CD8-positive, alpha-beta memory T cell (primary cell): ENCODE results near the gene ANKK1. TPM values are rescaled to one million over a fixed set of nuclear protein-coding genes. Genes with fewer than 3 reads are reported as not detected.

Experiments used
- CTCF ChIA-PET: fragments of 350-600 bp; sonication (Branson Sonifier 250); formaldehyde crosslinking; loops from one replicate; lab custom pipeline; 2021; ENCODE audit warnings: antibody characterized with exemption; lab: Charles Lee
- POLR2A ChIA-PET: fragments of 350-600 bp; sonication (Branson Sonifier 250); formaldehyde crosslinking; loops from one replicate; lab custom pipeline; 2021; ENCODE audit warnings: antibody characterized with exemption; lab: Charles Lee
- DNase-seq, 5 donors: peaks; one replicate each; pipeline versions ENCODE4 v3.0.0 to v3.0.0-alpha.2; 2020 to 2022; ENCODE audit warnings: mixed read lengths in 1 of 5
- H3K27ac ChIP-seq: one replicate; pipeline ENCODE4 v1.7.0; 2013; ENCODE audit warnings: low read depth, mild to moderate bottlenecking, low read length, moderate library complexity
- H3K27me3 ChIP-seq: 2 replicates; pipeline ENCODE4 v1.7.0; 2013; ENCODE audit warnings: low read length, mild to moderate bottlenecking; ENCODE audit not compliant: insufficient read depth, poor library complexity, severe bottlenecking
- H3K36me3 ChIP-seq: 2 replicates; pipeline ENCODE4 v1.7.0; 2013; ENCODE audit warnings: mild to moderate bottlenecking, low read length, moderate library complexity; ENCODE audit not compliant: insufficient read depth
- H3K4me1 ChIP-seq: 2 replicates; pipeline ENCODE4 v1.7.0; 2013; ENCODE audit warnings: mild to moderate bottlenecking, low read length, moderate library complexity; ENCODE audit not compliant: insufficient read depth
- H3K4me3 ChIP-seq: 2 replicates; pipeline ENCODE4 v1.7.0; 2013; ENCODE audit warnings: mild to moderate bottlenecking, low read length
- H3K9me3 ChIP-seq: 2 replicates; pipeline ENCODE4 v1.7.0; 2013; ENCODE audit warnings: mild to moderate bottlenecking, low read length
- H3K27ac Mint-ChIP-seq, 8 donors: one replicate each; pipeline ENCODE4 v1.8.0; 2020 to 2021; ENCODE audit warnings: mixed read lengths in 8 of 8, mild to moderate bottlenecking in 6 of 8, inconsistent platforms in 3 of 8, moderate library complexity in 3 of 8
- H3K27me3 Mint-ChIP-seq, 2 donors: one replicate each; pipeline ENCODE4 v1.8.0; 2020 to 2021; ENCODE audit warnings: mixed read lengths in 2 of 2, mild to moderate bottlenecking in 1 of 2, moderate library complexity in 1 of 2
- H3K36me3 Mint-ChIP-seq, 3 donors: one replicate each; pipeline ENCODE4 v1.8.0; 2020 to 2021; ENCODE audit warnings: mixed read lengths in 3 of 3, inconsistent platforms in 1 of 3, mild to moderate bottlenecking in 1 of 3
- H3K4me1 Mint-ChIP-seq, 3 donors: one replicate each; pipeline ENCODE4 v1.8.0; 2020 to 2021; ENCODE audit warnings: mixed read lengths in 3 of 3, inconsistent platforms in 1 of 3, mild to moderate bottlenecking in 1 of 3
- H3K4me3 Mint-ChIP-seq, 7 donors: one replicate each; pipeline ENCODE4 v1.8.0; 2020 to 2021; ENCODE audit warnings: mixed read lengths in 7 of 7, mild to moderate bottlenecking in 6 of 7, moderate library complexity in 4 of 7, inconsistent platforms in 2 of 7
- H3K9me3 Mint-ChIP-seq, 5 donors: one replicate each; pipeline ENCODE4 v1.8.0; 2020 to 2022; ENCODE audit warnings: mixed read lengths in 5 of 5, mild to moderate bottlenecking in 3 of 5, moderate library complexity in 2 of 5, inconsistent platforms in 1 of 5
- polyA plus RNA-seq: library from polyadenylated mRNA; unstranded; fragments of 300-500 nt; fragmentation: Illumina TruSeq; gene quantifications from one replicate; pipeline ENCODE4 v1.2.3, GENCODE V29; 2021
- total RNA-seq, 2 experiments: library from RNA; stranded (reverse); gene quantifications; one replicate each; pipeline ENCODE4 v1.2.3, GENCODE V29; 2021

The ANKK1 gene
- total and polyA plus RNA-seq, 3 experiments from 2014 or later: 0.08 to 0.57 (median 0.42) TPM

- no peak for DNase-seq
- Histone ChIP-seq H3K36me3 (peaks cover 11% of the 10 kb centered on the region), H3K4me1 (no peaks in the 10 kb centered on the region), H3K27ac (no peak overlapping the region), H3K4me3 (no peak overlapping the region), H3K9me3 (peaks cover 6% of the 10 kb centered on the region), H3K27me3 (no peaks in the 10 kb centered on the region)
- H3K27me3 Mint-ChIP-seq: no peaks in the 10 kb centered on the region
- ChIA-PET POLR2A (no interaction called here), CTCF (no interaction called here)
- no peak overlapping the region for H3K27ac Mint-ChIP-seq
- no peak overlapping the region for H3K4me3 Mint-ChIP-seq
- peaks cover 0 to 13% (median 0%) of the 10 kb centered on the region in 3 donors for H3K4me1 Mint-ChIP-seq
- peaks cover 37 to 96% (median 39%) of the 10 kb centered on the region in 3 donors for H3K36me3 Mint-ChIP-seq
- H3K9me3 Mint-ChIP-seq: peaks cover 0 to 15% (median 14%) of the 10 kb centered on the region in 5 donors
Measured at GRCh38 chr11:113351068-113351450, 36.5 kb upstream of the ANKK1 start.

GRCh38 chr11:113351480-113351879, 36.1 kb upstream of the ANKK1 start:
- Mint-ChIP-seq H3K27me3 (no peaks in the 10 kb centered on the region), H3K27ac (no peak overlapping the region), H3K36me3 (peaks cover 41 to 96% (median 43%) of the 10 kb centered on the region in 3 donors), H3K4me3 (no peak overlapping the region), H3K4me1 (peaks cover 0 to 13% (median 0%) of the 10 kb centered on the region in 3 donors), H3K9me3 (peaks cover 0 to 19% (median 19%) of the 10 kb centered on the region in 5 donors)
- POLR2A ChIA-PET: no interaction called here
- CTCF ChIA-PET: no interaction called here
- Histone ChIP-seq H3K4me1 (no peaks in the 10 kb centered on the region), H3K36me3 (peaks cover 15% of the 10 kb centered on the region), H3K27ac (no peak overlapping the region), H3K9me3 (peaks cover 9% of the 10 kb centered on the region), H3K4me3 (no peak overlapping the region), H3K27me3 (no peaks in the 10 kb centered on the region)
- DNase-seq: no peak

DNA sequence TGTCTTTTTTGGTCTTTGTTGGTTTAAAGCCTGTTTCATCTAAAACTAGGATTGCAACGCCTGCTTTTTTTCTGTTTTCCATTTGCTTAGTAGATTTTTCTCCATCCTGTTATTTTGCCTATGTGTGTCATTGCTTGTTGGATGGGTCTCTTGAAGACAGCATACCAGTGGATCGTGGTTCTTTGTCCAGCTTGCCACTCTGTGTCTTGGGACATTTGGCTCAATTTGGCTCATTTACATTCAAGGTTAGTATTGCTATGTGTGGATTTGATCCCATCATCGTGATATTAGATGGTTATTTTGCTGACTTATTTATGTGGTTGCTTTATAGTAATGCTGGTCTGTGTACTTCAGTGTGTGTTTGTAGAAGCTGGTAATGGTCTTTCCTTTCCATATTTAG, 31.4 kb upstream of the ANKK1 start:
- no peak overlapping the region for H3K4me3 ChIP-seq
- H3K4me1 Mint-ChIP-seq: peaks cover 0 to 13% (median 2%) of the 10 kb centered on the region in 3 donors
- no peak for DNase-seq
- ChIA-PET POLR2A (no interaction called here), CTCF (no interaction called here)
- no peaks in the 10 kb centered on the region for H3K27me3 Mint-ChIP-seq
- H3K27me3 ChIP-seq: no peaks in the 10 kb centered on the region
- H3K4me1 ChIP-seq: no peaks in the 10 kb centered on the region
- H3K27ac ChIP-seq: no peak overlapping the region
- peaks cover 25% of the 10 kb centered on the region for H3K36me3 ChIP-seq
- peaks cover 9% of the 10 kb centered on the region for H3K9me3 ChIP-seq
- no peak overlapping the region for H3K4me3 Mint-ChIP-seq
- no peak overlapping the region for H3K27ac Mint-ChIP-seq
- H3K36me3 Mint-ChIP-seq: peaks cover 53 to 99% (median 65%) of the 10 kb centered on the region in 3 donors
- H3K9me3 Mint-ChIP-seq: peaks cover 9 to 26% (median 22%) of the 10 kb centered on the region in 5 donors

GRCh38 chr11:113363406-113363805, 24.2 kb upstream of the ANKK1 start:
- Histone ChIP-seq H3K9me3 (no peaks in the 10 kb centered on the region), H3K4me3 (no peak overlapping the region), H3K4me1 (peaks cover 7% of the 10 kb centered on the region), H3K36me3 (peaks cover 31% of the 10 kb centered on the region), H3K27me3 (no peaks in the 10 kb centered on the region), H3K27ac (no peak overlapping the region)
- no peaks in the 10 kb centered on the region for H3K27me3 Mint-ChIP-seq
- ChIA-PET CTCF (no interaction called here), POLR2A (no interaction called here)
- peaks cover 14 to 99% (median 14%) of the 10 kb centered on the region in 3 donors for H3K36me3 Mint-ChIP-seq
- H3K4me3 Mint-ChIP-seq: no peak overlapping the region
- H3K4me1 Mint-ChIP-seq: peaks cover 20 to 39% (median 33%) of the 10 kb centered on the region in 3 donors
- no peak for DNase-seq
- no peaks in the 10 kb centered on the region for H3K9me3 Mint-ChIP-seq
- H3K27ac Mint-ChIP-seq: peak overlapping the region in 3 of 8 donors; percentile 27 to 58 (median 38)

- no peak overlapping the region for H3K4me3 Mint-ChIP-seq
- no peaks in the 10 kb centered on the region for H3K9me3 Mint-ChIP-seq
- no peaks in the 10 kb centered on the region for H3K27me3 Mint-ChIP-seq
- H3K36me3 ChIP-seq: peaks cover 30% of the 10 kb centered on the region
- DNase-seq: no peak
- H3K4me3 ChIP-seq: no peak overlapping the region
- POLR2A ChIA-PET: no interaction called here
- H3K4me1 ChIP-seq: peaks cover 7% of the 10 kb centered on the region
- H3K27me3 ChIP-seq: no peaks in the 10 kb centered on the region
- H3K4me1 Mint-ChIP-seq: peaks cover 18 to 39% (median 33%) of the 10 kb centered on the region in 3 donors
- H3K27ac Mint-ChIP-seq: peak overlapping the region in 6 of 8 donors; percentile 9 to 54 (median 36)
- CTCF ChIA-PET: no interaction called here
- H3K9me3 ChIP-seq: no peaks in the 10 kb centered on the region
- no peak overlapping the region for H3K27ac ChIP-seq
- peaks cover 9 to 98% (median 13%) of the 10 kb centered on the region in 3 donors for H3K36me3 Mint-ChIP-seq
Measured at GRCh38 chr11:113363996-113364641, 23.5 kb upstream of the ANKK1 start.

DNA sequence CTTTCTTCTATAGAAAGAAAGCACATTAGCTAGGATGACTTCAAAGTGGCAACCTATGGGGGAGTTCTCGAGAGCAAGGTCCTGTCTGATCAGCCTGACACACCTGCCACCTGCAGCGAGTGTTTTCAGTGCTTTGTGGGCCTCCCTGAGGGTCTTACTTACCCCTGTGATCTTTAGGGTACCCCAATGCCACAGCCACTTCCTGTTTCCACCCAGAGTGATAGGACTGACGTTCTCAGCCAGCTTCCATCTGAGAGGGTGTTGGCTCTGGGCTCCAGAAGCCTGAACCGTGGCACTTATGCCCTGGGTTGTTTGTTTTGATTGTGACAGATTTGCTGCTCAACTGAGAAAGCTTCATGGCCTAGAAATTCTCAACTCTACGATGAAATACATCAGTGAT, 21.7 kb upstream of the ANKK1 start:
- CTCF ChIA-PET: no interaction called here
- Histone ChIP-seq H3K4me1 (peaks cover 7% of the 10 kb centered on the region), H3K36me3 (peaks cover 24% of the 10 kb centered on the region), H3K4me3 (no peak overlapping the region), H3K27ac (no peak overlapping the region), H3K27me3 (no peaks in the 10 kb centered on the region), H3K9me3 (no peaks in the 10 kb centered on the region)
- Mint-ChIP-seq H3K36me3 (peaks cover 0 to 97% (median 7%) of the 10 kb centered on the region in 3 donors), H3K27ac (peak overlapping the region; percentile 28 to 85 (median 58)), H3K4me3 (no peak overlapping the region), H3K4me1 (peaks cover 18 to 39% (median 33%) of the 10 kb centered on the region in 3 donors), H3K27me3 (no peaks in the 10 kb centered on the region), H3K9me3 (no peaks in the 10 kb centered on the region)
- peak in 1 of 5 donors; percentile 48 for DNase-seq
- POLR2A ChIA-PET: no interaction called here

DNA sequence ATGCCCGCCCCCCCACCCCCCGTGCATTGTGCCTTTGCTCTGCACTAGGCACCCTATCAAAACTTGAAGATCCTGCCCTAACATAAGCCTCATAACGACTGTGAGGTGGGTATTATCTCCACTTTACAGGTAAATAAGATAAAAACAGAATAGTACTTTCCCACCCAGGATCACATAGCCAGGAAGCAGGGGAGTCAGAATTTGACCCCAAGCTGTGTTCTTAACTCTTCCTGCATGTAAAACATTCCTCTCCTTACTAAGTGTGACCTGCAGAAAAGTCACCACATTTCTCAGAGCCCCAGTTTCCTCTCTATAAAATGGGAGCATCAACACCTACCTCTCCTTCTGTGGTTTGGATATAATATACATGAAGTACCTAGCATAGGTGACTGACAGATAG, 18.2 kb upstream of the ANKK1 start:
- Mint-ChIP-seq H3K27ac (no peak overlapping the region), H3K4me1 (peaks cover 11 to 19% (median 15%) of the 10 kb centered on the region in 3 donors), H3K27me3 (no peaks in the 10 kb centered on the region), H3K9me3 (no peaks in the 10 kb centered on the region), H3K4me3 (no peak overlapping the region), H3K36me3 (peaks cover 0 to 87% (median 13%) of the 10 kb centered on the region in 3 donors)
- Histone ChIP-seq H3K4me3 (no peak overlapping the region), H3K9me3 (no peaks in the 10 kb centered on the region), H3K36me3 (peaks cover 23% of the 10 kb centered on the region), H3K27ac (no peak overlapping the region), H3K4me1 (peaks cover 7% of the 10 kb centered on the region), H3K27me3 (no peaks in the 10 kb centered on the region)
- POLR2A ChIA-PET: no interaction called here
- CTCF ChIA-PET: no interaction called here
- no peak for DNase-seq

GRCh38 chr11:113370634-113371033, 16.9 kb upstream of the ANKK1 start:
- no peak overlapping the region for H3K4me3 Mint-ChIP-seq
- peaks cover 3% of the 10 kb centered on the region for H3K4me1 ChIP-seq
- no peaks in the 10 kb centered on the region for H3K9me3 ChIP-seq
- no peak overlapping the region for H3K27ac ChIP-seq
- POLR2A ChIA-PET: no interaction called here
- H3K36me3 Mint-ChIP-seq: peaks cover 0 to 77% (median 13%) of the 10 kb centered on the region in 3 donors
- CTCF ChIA-PET: no interaction called here
- no peak for DNase-seq
- no peaks in the 10 kb centered on the region for H3K27me3 ChIP-seq
- peaks cover 19% of the 10 kb centered on the region for H3K36me3 ChIP-seq
- no peak overlapping the region for H3K4me3 ChIP-seq
- no peaks in the 10 kb centered on the region for H3K27me3 Mint-ChIP-seq
- peaks cover 9 to 12% (median 11%) of the 10 kb centered on the region in 3 donors for H3K4me1 Mint-ChIP-seq
- H3K9me3 Mint-ChIP-seq: no peaks in the 10 kb centered on the region
- H3K27ac Mint-ChIP-seq: peak overlapping the region in 2 of 8 donors; percentile 11 to 61
